Activated CD8-positive, alpha-beta memory T cell treated with anti-CD3 and anti-CD28 coated beads for 4 hours (primary cell): ENCODE results near the gene CMIP.

Experiments
- DNase-seq, 2 donors: peaks; one replicate each; pipeline ENCODE4 v3.0.0-alpha.2; 2020; ENCODE audit warnings: low read depth in 2 of 2

The CMIP gene

GRCh38 chr16:81447383-81448101 is 2.9 kb downstream of the CMIP start:
- no peak for DNase-seq

- no peak for DNase-seq
These were observed 3.8 kb downstream of the CMIP start for GRCh38 chr16:81448154-81449131.

- no peak for DNase-seq
These were observed 4.6 kb downstream of the CMIP start for GRCh38 chr16:81449241-81449640.

- no peak for DNase-seq
These were observed 5.4 kb downstream of the CMIP start for GRCh38 chr16:81449899-81450608.

GRCh38 chr16:81450783-81451491 is 6.3 kb downstream of the CMIP start:
- DNase-seq, result no peak

GRCh38 chr16:81451753-81452680 is 7.4 kb downstream of the CMIP start:
- no peak for DNase-seq

GRCh38 chr16:81453091-81453728 is 8.6 kb downstream of the CMIP start:
- no peak for DNase-seq

- DNase-seq, result no peak
These were observed 9.4 kb downstream of the CMIP start for GRCh38 chr16:81454044-81454443.

- DNase-seq, result no peak
These were observed 10.4 kb downstream of the CMIP start for GRCh38 chr16:81455006-81455405.

- DNase-seq, result no peak
These were observed 11.3 kb downstream of the CMIP start for GRCh38 chr16:81455720-81456494.

- DNase-seq, result no peak
These were observed 12.1 kb downstream of the CMIP start for GRCh38 chr16:81456523-81457325.

- no peak for DNase-seq
These were observed 12.9 kb downstream of the CMIP start for GRCh38 chr16:81457326-81458133.

- no peak for DNase-seq
These were observed 13.6 kb downstream of the CMIP start for GRCh38 chr16:81458149-81458669.

GRCh38 chr16:81458827-81459598 is 14.4 kb downstream of the CMIP start:
- DNase-seq, result no peak

- DNase-seq, result no peak
These were observed 15.5 kb downstream of the CMIP start for GRCh38 chr16:81460075-81460474.

GRCh38 chr16:81461243-81461642 is 16.6 kb downstream of the CMIP start:
- DNase-seq, result no peak
